Heart left ventricle (tissue), 16 donors: Measurements from ENCODE around the gene BDNF. TPM values are rescaled to one million over a fixed set of nuclear protein-coding genes. Genes with fewer than 3 reads are reported as not detected.

Experiments used
- ATAC-seq, 4 donors: fragments of 200-7000 bp; cut with Tn5 transposase; one replicate each; pipeline ENCODE4 v1.9.1; 2020 to 2022; ENCODE audit warnings: moderate library complexity in 4 of 4, mild to moderate bottlenecking in 3 of 4, moderate number of reproducible peaks in 1 of 4
- DNase-seq, 5 donors: peaks; one replicate each; pipeline ENCODE4 v3.0.0-alpha.2; 2020
- H3K27ac ChIP-seq, 12 donors: fragments of 200-600 bp; sonication (generic) in 4 of 12; one replicate each; pipeline versions ENCODE4 v1.5.0 to v1.8.0; 2016 to 2022; ENCODE audit warnings: mild to moderate bottlenecking in 2 of 12
- H3K27me3 ChIP-seq, 9 donors: fragments of 200-600 bp; sonication (generic) in 2 of 9; one replicate each; pipeline versions ENCODE4 v1.5.1 to v1.8.0; 2016 to 2022; ENCODE audit warnings: mild to moderate bottlenecking in 3 of 9
- H3K36me3 ChIP-seq, 9 donors: fragments of 200-600 bp; sonication (generic) in 2 of 9; one replicate each; pipeline versions ENCODE4 v1.5.0 to v1.8.0; 2018 to 2022; ENCODE audit warnings: mild to moderate bottlenecking in 2 of 9
- H3K4me1 ChIP-seq, 12 donors: fragments of 200-600 bp; sonication (generic) in 4 of 12; one replicate each; pipeline versions ENCODE4 v1.5.0 to v1.8.0; 2016 to 2022; ENCODE audit warnings: mild to moderate bottlenecking in 3 of 12
- H3K4me3 ChIP-seq, 12 donors: fragments of 200-600 bp; sonication (generic) in 4 of 12; one replicate each; pipeline versions ENCODE4 v1.5.0 to v1.8.0; 2017 to 2022; ENCODE audit warnings: mild to moderate bottlenecking in 9 of 12, moderate library complexity in 4 of 12
- H3K9me3 ChIP-seq, 12 donors: fragments of 200-600 bp; sonication (generic) in 4 of 12; one replicate each; pipeline versions ENCODE4 v1.5.0 to v1.8.0; 2016 to 2022; ENCODE audit warnings: mild to moderate bottlenecking in 1 of 12
- POLR2A ChIP-seq, 2 donors: fragments of 450-650 bp; IDR thresholded peaks; one replicate each; pipeline ENCODE4 v1.6.1; 2017; ENCODE audit warnings: antibody characterized with exemption in 2 of 2, mild to moderate bottlenecking in 2 of 2, moderate library complexity in 2 of 2
- WGBS, 4 donors: extraction: QIAGEN DNeasy Blood & Tissue Kit in 2 of 4; methylation state at CpG; one replicate each; pipeline versions ENCODE4 v1.1.5 to v1.1.7; 2013 to 2018; 5-methylcytosine and 5-hydroxymethylcytosine counted together
- intact Hi-C, 10 donors: fragments of 100-400 bp; cut with DNase I; formaldehyde crosslinking; loops; one replicate each; pipeline versions ENCODE4 v1.11.1 to v1.14.2; 2022
- polyA plus RNA-seq, 2 donors: library from polyadenylated mRNA; stranded (reverse); fragments of 200-250 nt; gene quantifications; one replicate each; pipeline ENCODE4 v1.2.3, GENCODE V29; 2013
- total RNA-seq, 9 donors: library from RNA; depleted of rRNA in 2 of 9; stranded (reverse); fragments of >200 nt in 2 of 9; fragmentation: NEBNext Ultra II Directional in 3 of 9; extraction: Animal tissue kit (Norgen Biotek cat#: 25700) in 3 of 9; gene quantifications; one replicate each; pipeline versions ENCODE4 v1.1.0 to v1.2.4, GENCODE V29; 2016 to 2023
- TF ChIP-seq, protein P1 (sequence below), 12 donors: fragments of 200-600 bp; sonication (generic) in 4 of 12; IDR thresholded peaks; one replicate each; pipeline versions ENCODE4 v1.5.0 to v1.8.0; 2018 to 2022; ENCODE audit warnings: antibody characterized with exemption in 12 of 12, mild to moderate bottlenecking in 5 of 12
- donor health status: ischemic (EF 13 %, LVEDD 7.1; RV severe dilation, severe dysfunction).
- donor health status: healthy with polysubstance abuse.
- donor health status: DM: no; HTN: yes; CAD: no.
- donor health status: DM: no; HTN: no; CAD: no.
- donor health status: ischemic (EF 25% LVEDD 6.9; RV normal size, moderate dysfunction).
- donor health status: ischemic (EF 25% LVEDD 5.7; RV mildly dilated, moderate dysfunction).
- donor health status: healthy.
- donor health status: DM: yes; HTN: yes; CAD: no.
- donor health status: ischemic (EF 35%, LVEDD 5.7; RV mildly dilated, moderate dysfunction).
- donor health status: nonischemic (EF 11% LVEDD 7.7; RV severe dilation, severe dysfunction).
- donor health status: DM: yes; HTN: yes; CAD: no.
- donor health status: PGD.
- donor health status: ischemic (EF 29% LVEDD 5.4; RV normal size, mild dysfunction).
- donor health status: nonischemic (EF 23%, LVEDD 6.1; RV moderate dilation, normal function).

BDNF gene
- total and polyA plus RNA-seq, 11 donors = 0.93 to 8.5 (median 3.1) TPM

GRCh38 chr11:27716216-27716615, 16.0 kb upstream of the BDNF start:
- ATAC-seq (no peak), DNase-seq (no peak)
- 70 to 82% (median 73%) methylated on average over 2 of the region's 2 CpGs for WGBS, 4 donors
- no peaks in the 10 kb centered on the region for H3K9me3 ChIP-seq
- intact Hi-C loops = no loop called here
- no peak overlapping the region for H3K4me3 ChIP-seq
- no peak overlapping the region for H3K27ac ChIP-seq
- no peak for TF ChIP-seq POLR2A (IDR thresholded peaks at IDR 0.05)
- TF ChIP-seq, protein P1, sequence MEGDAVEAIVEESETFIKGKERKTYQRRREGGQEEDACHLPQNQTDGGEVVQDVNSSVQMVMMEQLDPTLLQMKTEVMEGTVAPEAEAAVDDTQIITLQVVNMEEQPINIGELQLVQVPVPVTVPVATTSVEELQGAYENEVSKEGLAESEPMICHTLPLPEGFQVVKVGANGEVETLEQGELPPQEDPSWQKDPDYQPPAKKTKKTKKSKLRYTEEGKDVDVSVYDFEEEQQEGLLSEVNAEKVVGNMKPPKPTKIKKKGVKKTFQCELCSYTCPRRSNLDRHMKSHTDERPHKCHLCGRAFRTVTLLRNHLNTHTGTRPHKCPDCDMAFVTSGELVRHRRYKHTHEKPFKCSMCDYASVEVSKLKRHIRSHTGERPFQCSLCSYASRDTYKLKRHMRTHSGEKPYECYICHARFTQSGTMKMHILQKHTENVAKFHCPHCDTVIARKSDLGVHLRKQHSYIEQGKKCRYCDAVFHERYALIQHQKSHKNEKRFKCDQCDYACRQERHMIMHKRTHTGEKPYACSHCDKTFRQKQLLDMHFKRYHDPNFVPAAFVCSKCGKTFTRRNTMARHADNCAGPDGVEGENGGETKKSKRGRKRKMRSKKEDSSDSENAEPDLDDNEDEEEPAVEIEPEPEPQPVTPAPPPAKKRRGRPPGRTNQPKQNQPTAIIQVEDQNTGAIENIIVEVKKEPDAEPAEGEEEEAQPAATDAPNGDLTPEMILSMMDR (IDR thresholded peaks at IDR 0.05) = no peak
- H3K4me1 ChIP-seq = peaks cover 0 to 20% (median 0%) of the 10 kb centered on the region in 12 donors
- peaks cover 3 to 61% (median 35%) of the 10 kb centered on the region in 9 donors for H3K27me3 ChIP-seq
- no peaks in the 10 kb centered on the region for H3K36me3 ChIP-seq

DNA sequence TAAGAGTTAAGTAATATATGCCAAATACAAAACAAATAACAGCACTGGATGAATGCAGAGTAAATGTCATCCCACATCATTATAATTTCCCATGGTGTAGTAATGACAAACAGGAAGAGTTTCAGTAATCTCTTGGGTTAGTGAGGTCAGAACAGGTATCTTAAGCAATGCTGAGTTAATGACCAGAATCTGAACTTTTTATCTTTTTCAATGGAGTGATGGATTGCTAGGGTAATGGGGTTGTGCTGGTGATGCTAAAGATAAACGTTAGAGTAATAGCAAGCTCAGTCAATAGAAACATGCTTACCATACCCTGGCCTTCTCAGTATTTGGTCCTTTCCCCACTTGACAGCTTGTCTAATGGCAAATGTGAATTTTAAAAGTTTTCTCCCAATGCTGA, 11.5 kb upstream of the BDNF start:
- H3K4me1 ChIP-seq = no peaks in the 10 kb centered on the region
- WGBS, 4 donors = 34 to 44% (median 42%) methylated on average over 1 of the region's 1 CpG
- intact Hi-C loops = no loop called here
- H3K9me3 ChIP-seq = no peaks in the 10 kb centered on the region
- no peak for ATAC-seq
- DNase-seq = no peak
- no peaks in the 10 kb centered on the region for H3K36me3 ChIP-seq
- no peak overlapping the region for H3K4me3 ChIP-seq
- peaks cover 0 to 34% (median 9%) of the 10 kb centered on the region in 9 donors for H3K27me3 ChIP-seq
- TF ChIP-seq, protein P1 (IDR thresholded peaks at IDR 0.05) = no peak
- TF ChIP-seq POLR2A (IDR thresholded peaks at IDR 0.05) = no peak
- no peak overlapping the region for H3K27ac ChIP-seq

- Histone ChIP-seq H3K4me1 (no peaks in the 10 kb centered on the region), H3K4me3 (no peak overlapping the region), H3K36me3 (no peaks in the 10 kb centered on the region), H3K27me3 (peaks cover 0 to 28% (median 8%) of the 10 kb centered on the region in 9 donors), H3K9me3 (no peaks in the 10 kb centered on the region), H3K27ac (no peak overlapping the region)
- no peak for DNase-seq
- no peak for ATAC-seq
- 56 to 68% (median 62%) methylated on average over 2 of the region's 2 CpGs for WGBS, 4 donors
- intact Hi-C loops = no loop called here
- no peak for TF ChIP-seq POLR2A (IDR thresholded peaks at IDR 0.05)
- TF ChIP-seq, protein P1 (IDR thresholded peaks at IDR 0.05) = no peak
Observed at GRCh38 chr11:27710536-27710935, 10.3 kb upstream of the BDNF start.

DNA sequence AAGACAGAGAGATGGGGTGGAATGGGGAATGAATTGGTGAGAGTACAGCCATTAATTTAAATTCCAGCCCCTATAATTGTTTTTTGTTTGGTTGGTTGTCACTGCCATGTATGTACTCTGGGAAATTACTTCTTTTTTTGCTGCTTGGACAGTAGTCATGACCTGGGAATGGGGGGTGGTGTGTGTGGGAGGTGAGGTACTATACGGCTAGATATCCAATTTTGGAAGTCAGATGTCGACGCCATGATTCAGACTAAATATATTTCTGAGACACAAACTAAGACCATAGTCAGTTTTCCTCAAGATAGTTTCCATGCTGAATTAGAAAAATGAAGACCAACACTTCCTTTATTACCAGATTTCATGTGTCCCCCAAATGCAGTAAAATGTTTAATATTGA, 7.4 kb upstream of the BDNF start:
- H3K27me3 ChIP-seq = peaks cover 0 to 11% (median 0%) of the 10 kb centered on the region in 9 donors
- TF ChIP-seq, protein P1 (IDR thresholded peaks at IDR 0.05) = no peak
- no peak for TF ChIP-seq POLR2A (IDR thresholded peaks at IDR 0.05)
- no peak overlapping the region for H3K27ac ChIP-seq
- H3K9me3 ChIP-seq = no peaks in the 10 kb centered on the region
- DNase-seq (no peak), ATAC-seq (no peak)
- intact Hi-C loops = loop anchor here in 2 of 10 donors (10.0 kb wide), 2 partner anchors 183 to 407 kb away; no protein-coding TSS in a partner anchor
- WGBS, 4 donors = 76 to 79% (median 78%) methylated on average over 3 of the region's 3 CpGs
- H3K36me3 ChIP-seq = no peaks in the 10 kb centered on the region
- H3K4me3 ChIP-seq = no peak overlapping the region
- H3K4me1 ChIP-seq = no peaks in the 10 kb centered on the region
